HG03025 (cell line): ENCODE results near the gene MSH3.
"Not testable (repeated sequence)": the region's sequence is repeated elsewhere in the genome, so short reads cannot be mapped to it uniquely, and the experiment has no call there.

Source experiments
- ATAC-seq: cut with Tn5 transposase; IDR thresholded peaks from one replicate; pipeline ENCODE4 v1.9.1; 2021; ENCODE audit warnings: mild to moderate bottlenecking, moderate library complexity; ENCODE audit not compliant: unreplicated experiment, low FRiP score

The MSH3 gene

GRCh38 chr5:80784451-80784850 is 130.0 kb downstream of the MSH3 start:
- no peak for ATAC-seq

- ATAC-seq = not testable (repeated sequence)
These were observed 135.0 kb downstream of the MSH3 start for GRCh38 chr5:80789319-80790016.

- no peak for ATAC-seq
These were observed 136.2 kb downstream of the MSH3 start for GRCh38 chr5:80790698-80791097.

GRCh38 chr5:80793354-80793753 is 138.9 kb downstream of the MSH3 start:
- ATAC-seq = no peak

DNA sequence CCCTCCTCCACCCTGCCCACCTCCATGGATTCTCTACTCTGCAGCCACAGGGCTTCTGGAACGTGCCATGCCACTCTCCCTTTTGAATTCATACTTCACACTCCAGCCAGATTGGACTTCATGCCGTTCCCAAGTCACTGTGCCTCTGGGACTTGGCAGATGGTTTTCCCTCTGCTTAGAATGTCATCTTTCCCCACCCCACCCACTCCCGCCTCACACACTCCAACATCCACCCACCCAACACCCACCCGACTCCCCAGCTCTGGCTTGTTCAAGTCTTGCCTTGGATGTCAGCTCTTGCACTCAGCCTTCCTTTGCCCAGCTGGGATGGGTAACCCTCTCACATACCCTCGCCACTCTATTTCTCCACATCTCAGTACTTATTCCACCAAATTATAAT is 142.4 kb downstream of the MSH3 start:
- no peak for ATAC-seq

GRCh38 chr5:80797428-80798024 is 143.1 kb downstream of the MSH3 start:
- ATAC-seq = no peak

DNA sequence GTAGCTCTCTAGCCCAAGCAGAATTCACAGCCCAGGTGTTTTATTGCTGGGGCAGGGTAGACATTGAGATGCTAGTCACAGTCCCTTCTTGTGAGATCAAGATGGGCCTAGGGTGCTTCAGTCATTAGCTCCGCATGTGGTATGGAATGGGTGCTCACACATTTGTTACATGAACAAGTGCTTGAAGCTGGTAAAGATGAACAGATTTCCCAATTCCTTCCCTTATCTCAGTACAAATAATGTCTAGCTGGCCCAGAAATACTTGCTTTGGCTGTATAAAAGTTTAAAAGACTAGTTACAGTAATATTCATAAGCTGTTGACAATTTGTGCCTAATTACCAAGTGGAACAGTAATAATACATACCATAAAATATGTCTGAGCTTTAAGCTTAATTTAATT is 143.7 kb downstream of the MSH3 start:
- ATAC-seq = no peak

GRCh38 chr5:80798633-80799032 is 144.2 kb downstream of the MSH3 start:
- no peak for ATAC-seq

DNA sequence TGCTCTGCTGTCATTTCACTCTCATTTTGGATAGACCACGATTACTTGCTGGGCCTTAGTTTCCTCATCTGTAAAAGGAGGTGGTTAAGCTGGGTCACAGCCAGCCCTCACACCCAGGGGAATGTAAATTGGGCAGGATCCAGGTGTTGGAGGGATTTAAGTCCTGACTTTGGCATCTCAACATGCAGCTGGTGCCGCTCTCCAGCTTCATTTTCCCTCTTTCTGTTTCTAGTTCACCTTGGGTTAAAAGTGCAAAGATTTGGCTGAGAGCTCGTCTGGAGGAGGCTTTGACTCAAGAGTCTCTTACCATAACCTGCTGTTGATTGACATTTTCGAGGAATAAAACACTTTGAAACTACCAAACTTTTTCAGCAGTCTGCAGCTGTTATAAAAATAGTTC is 144.6 kb downstream of the MSH3 start:
- ATAC-seq = no peak

GRCh38 chr5:80799573-80799972 is 145.1 kb downstream of the MSH3 start:
- ATAC-seq = no peak

GRCh38 chr5:80804332-80804731 is 149.9 kb downstream of the MSH3 start:
- ATAC-seq = no peak

DNA sequence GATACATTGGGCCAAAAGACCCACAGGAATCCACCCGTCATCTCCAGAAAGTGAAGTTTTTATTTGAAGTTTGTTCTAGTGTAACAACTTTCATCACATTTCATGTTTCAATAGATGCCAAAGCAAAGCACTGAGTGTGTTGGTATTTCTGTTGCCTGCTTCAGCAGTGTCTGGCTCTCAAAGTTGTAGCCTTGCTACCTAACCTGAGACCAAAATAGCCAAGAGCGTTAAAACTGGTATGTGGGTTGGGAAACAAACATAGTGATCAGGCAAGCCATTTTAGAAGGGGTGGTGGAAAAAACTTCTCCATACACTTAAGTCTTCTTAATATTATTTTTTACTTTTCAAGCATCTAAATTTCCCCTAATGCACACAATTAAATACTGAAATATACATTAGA is 150.6 kb downstream of the MSH3 start:
- ATAC-seq = no peak

- ATAC-seq = no peak
These were observed 152.5 kb downstream of the MSH3 start for GRCh38 chr5:80806929-80807328.

DNA sequence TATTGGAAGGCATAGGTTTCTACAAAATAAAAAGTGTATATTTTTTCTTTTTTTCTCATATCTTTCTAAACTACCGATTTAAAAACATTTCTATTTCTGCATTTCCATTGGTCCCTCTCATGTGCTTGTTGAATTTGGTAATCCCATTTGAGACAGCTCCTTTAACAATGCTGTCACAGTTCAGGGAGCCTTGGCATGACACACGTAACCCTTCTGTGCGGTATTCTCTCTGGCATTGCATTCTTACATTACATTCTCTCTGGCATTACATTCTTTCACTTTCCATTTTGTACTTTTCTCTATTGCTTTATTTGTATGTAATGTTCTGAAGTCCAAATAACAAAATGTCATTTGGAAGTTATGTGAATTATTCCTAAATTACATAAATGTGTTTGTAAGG is 155.0 kb downstream of the MSH3 start:
- no peak for ATAC-seq

DNA sequence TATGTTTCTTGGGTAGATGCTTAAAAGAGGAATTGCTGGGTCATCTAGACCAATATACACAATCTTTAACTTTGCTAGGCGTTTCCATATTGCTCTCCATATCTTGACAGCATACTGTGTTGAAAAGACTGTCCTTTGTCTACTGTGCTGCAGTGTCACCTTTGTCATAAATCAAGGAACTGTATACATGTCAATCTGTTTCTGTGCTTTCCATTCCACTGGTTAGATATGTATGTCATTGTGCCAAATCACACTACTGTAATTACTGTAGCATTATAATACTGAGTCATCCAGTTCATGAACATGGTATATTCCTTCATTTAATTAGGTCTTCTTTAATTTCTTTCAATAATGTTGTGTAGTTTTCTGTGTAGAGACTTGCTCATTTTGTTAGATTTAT is 156.0 kb downstream of the MSH3 start:
- ATAC-seq = no peak

- no peak for ATAC-seq
These were observed 162.1 kb downstream of the MSH3 start for GRCh38 chr5:80816590-80816989.

GRCh38 chr5:80820685-80821084 is 166.2 kb downstream of the MSH3 start:
- ATAC-seq = no peak

DNA sequence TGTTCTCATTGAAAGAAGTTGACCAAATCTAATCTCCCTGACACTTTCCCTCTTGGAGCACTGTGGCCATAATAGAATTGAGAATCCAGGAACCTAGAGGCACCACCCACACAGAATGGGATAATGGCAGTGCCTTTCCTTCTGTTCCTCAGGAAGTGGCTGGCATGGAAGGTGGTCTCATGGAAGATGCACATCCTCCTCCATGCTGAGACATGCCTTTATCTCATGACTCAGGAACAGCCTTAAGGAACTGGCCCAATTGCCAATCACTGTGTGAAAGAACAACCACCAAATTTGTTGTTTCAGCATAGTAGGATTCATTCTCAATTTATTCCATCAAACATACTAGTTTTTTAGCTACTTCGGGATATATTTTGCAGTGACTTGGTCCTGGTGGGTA is 168.2 kb downstream of the MSH3 start:
- no peak for ATAC-seq

- not testable (repeated sequence) for ATAC-seq
These were observed 169.7 kb downstream of the MSH3 start for GRCh38 chr5:80824159-80824558.

DNA sequence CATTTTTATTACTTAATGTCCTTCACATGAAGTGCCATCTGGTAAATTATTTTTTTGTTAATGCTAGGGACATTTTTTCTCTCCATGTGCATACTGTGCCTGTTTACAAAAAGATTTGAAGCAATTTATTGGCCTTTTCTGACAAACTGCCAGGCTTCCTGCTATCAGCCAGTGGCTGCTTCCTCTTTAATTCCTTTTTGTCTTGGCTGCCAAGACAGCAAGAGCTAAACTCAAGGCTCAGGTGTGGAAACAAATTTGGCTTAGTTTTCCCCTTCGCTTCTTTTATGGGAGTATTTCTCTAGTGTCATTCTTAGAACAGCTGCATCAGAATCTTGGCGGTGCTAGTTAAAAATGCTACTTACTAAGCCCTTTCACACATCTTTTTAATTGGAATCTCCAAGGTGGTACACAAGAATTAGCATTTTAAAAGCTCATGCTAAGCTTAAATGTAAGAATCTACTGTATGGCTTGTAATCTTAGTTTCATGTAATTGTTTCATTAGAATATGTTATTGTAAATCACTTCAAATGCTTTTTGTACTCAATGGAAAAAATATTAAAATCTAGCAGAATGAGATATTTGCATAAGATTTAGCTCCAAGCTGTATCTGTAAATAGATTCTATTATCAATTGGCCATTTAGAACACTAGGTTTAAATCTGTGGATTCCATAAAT is 171.5 kb downstream of the MSH3 start:
- ATAC-seq = no peak

- ATAC-seq = no peak
These were observed 180.3 kb downstream of the MSH3 start for GRCh38 chr5:80834710-80835109.

GRCh38 chr5:80835128-80835527 is 180.7 kb downstream of the MSH3 start:
- no peak for ATAC-seq
